ENCODE data around the gene PAX7. TPM values are rescaled to one million over a fixed set of nuclear protein-coding genes. Genes with fewer than 3 reads are reported as not detected.

Gene PAX7
- total and polyA plus RNA-seq, 8 donors: not detected

DNA sequence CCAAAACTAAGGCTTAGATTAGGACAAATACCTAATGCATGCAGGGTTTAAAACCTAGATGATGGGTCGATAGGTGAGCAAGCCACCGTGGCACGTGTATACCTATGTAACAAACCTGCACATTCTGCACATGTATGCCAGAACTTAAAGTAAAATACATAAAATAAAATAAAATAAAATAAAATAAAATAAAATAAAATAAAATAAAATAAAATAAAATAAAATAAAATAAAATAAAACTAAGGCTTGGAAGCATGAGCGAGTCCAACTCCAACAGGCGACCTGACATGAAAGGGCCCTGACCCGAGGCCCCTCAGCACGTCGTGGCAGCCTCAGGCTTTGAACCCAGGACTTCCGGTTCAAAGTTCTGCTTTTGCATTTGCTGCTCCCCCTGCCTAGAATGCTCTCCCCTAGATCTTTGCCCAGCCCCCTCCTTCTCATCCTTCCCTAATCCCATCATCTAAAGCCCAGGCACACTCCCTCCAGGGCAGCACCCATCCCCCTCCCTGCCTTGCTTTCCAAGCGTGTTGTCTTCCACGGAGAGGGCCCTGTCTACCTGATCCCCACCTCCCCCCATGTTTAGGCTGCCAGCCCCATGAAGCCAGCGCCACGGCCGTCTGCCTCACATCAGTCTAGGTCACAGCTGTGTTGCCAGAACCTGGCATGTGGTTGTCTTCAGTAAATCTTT, 164.5 kb downstream of the PAX7 start:
- DNase-seq: no peak
- Histone ChIP-seq H3K27ac (no peak overlapping the region), H3K9me3 (peaks cover 0 to 15% (median 11%) of the 10 kb centered on the region in 4 donors), H3K4me3 (no peak overlapping the region), H3K36me3 (no peaks in the 10 kb centered on the region), H3K4me1 (no peaks in the 10 kb centered on the region), H3K27me3 (peaks cover 0 to 88% (median 21%) of the 10 kb centered on the region in 3 donors)
- 61 to 72% (median 66%) methylated on average over 14 of the region's 14 CpGs for WGBS, 5 donors
- TF ChIP-seq, protein P1, sequence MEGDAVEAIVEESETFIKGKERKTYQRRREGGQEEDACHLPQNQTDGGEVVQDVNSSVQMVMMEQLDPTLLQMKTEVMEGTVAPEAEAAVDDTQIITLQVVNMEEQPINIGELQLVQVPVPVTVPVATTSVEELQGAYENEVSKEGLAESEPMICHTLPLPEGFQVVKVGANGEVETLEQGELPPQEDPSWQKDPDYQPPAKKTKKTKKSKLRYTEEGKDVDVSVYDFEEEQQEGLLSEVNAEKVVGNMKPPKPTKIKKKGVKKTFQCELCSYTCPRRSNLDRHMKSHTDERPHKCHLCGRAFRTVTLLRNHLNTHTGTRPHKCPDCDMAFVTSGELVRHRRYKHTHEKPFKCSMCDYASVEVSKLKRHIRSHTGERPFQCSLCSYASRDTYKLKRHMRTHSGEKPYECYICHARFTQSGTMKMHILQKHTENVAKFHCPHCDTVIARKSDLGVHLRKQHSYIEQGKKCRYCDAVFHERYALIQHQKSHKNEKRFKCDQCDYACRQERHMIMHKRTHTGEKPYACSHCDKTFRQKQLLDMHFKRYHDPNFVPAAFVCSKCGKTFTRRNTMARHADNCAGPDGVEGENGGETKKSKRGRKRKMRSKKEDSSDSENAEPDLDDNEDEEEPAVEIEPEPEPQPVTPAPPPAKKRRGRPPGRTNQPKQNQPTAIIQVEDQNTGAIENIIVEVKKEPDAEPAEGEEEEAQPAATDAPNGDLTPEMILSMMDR (IDR thresholded peaks at IDR 0.05): no peak
- TF ChIP-seq POLR2AphosphoS5 (IDR thresholded peaks at IDR 0.05) (no peak), POLR2A (IDR thresholded peaks at IDR 0.05) (no peak), EP300 (IDR thresholded peaks at IDR 0.05) (no peak)
- intact Hi-C loops (cut with DNase I; ENCODE audit: low total_unique reads): no loop called here

DNA sequence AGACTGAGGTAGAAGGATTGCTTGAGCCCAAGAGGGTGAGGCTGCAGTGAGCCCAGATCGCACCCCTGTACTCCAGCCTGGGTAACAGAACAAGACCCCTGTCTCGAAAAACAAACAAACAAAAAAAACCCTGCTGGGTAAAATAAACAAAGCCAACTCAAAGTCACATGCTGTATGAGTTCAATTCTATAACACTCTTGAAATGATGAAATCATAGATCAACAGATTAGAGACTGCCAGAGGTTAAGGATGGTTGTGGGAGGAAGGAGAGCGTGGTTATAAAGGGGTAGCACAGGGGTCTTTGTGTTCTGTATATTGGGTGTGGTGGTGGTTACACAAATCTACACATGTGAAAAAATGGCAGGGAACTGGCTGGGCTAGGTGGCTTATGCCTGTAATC, 166.3 kb downstream of the PAX7 start:
- WGBS, 5 donors: 52 to 65% (median 57%) methylated on average over 3 of the region's 3 CpGs
- Histone ChIP-seq H3K4me1 (no peaks in the 10 kb centered on the region), H3K27ac (no peak overlapping the region), H3K9me3 (peaks cover 0 to 15% (median 11%) of the 10 kb centered on the region in 4 donors), H3K27me3 (peaks cover 0 to 75% (median 14%) of the 10 kb centered on the region in 3 donors), H3K4me3 (no peak overlapping the region), H3K36me3 (no peaks in the 10 kb centered on the region)
- TF ChIP-seq EP300 (IDR thresholded peaks at IDR 0.05): no peak
- TF ChIP-seq POLR2AphosphoS5 (IDR thresholded peaks at IDR 0.05): no peak
- no peak for DNase-seq
- intact Hi-C loops (cut with DNase I; ENCODE audit: low total_unique reads): no loop called here

Small RNA genes within 50 kb of the gene (small RNA-seq; reads per million reads assigned to genes)
- gene AL031737.1: 0 reads per million in 4 donors

Other genes starting within 250 kb of the PAX7 start
- 1 to 10 TPM in 4 of 5 donors, under 1 TPM in 1; 0.29 to 8.9 (median 4.9) TPM for gene KLHDC7A, start 149.9 kb upstream of the PAX7 start, total RNA-seq
- 1 to 10 TPM in 1 of 3 donors, under 1 TPM in 2; 0.92 to 1.9 (median 0.93) TPM for gene KLHDC7A, start 149.9 kb upstream of the PAX7 start, polyA plus RNA-seq
- gene TAS1R2, start 228.8 kb downstream of the PAX7 start, total RNA-seq: 1 to 10 TPM in 1 of 5 donors, not detected in 4; 9.9 TPM
- not detected for gene TAS1R2, start 228.8 kb downstream of the PAX7 start, polyA plus RNA-seq